PC-9 (cell line): Measurements from ENCODE around the gene LIN7B. TPM values are rescaled to one million over a fixed set of nuclear protein-coding genes. Genes with fewer than 3 reads are reported as not detected.
"Not testable (repeated sequence)": the region's sequence is repeated elsewhere in the genome, so short reads cannot be mapped to it uniquely, and the experiment has no call there.

Experiments
- BruUV-seq: library from RNA; stranded (reverse); fragments of 400-500 nt; replicated peaks from 2 replicates; lab custom pipeline; 2021; lab: Mats Ljungman, UMichigan
- CTCF ChIA-PET: fragments of 300-600 bp; sonication (Branson Sonifier 250); formaldehyde crosslinking; loops from one replicate; lab custom pipeline; 2022; ENCODE audit warnings: antibody characterized with exemption; lab: Charles Lee
- POLR2A ChIA-PET: fragments of 300-600 bp; sonication (Branson Sonifier 250); formaldehyde crosslinking; loops from one replicate; lab custom pipeline; 2022; ENCODE audit warnings: antibody characterized with exemption; ENCODE audit not compliant: unreplicated experiment; lab: Charles Lee
- DNase-seq, 2 experiments: peaks; one replicate each; pipeline versions ENCODE4 v3.0.0 to v3.0.0-alpha.2; 2015 to 2022; ENCODE audit warnings: mixed read lengths in 1 of 2
- H2AFZ ChIP-seq: fragments of 200-600 bp; sonication (generic); 2 replicates; pipeline ENCODE4 v1.8.1; 2017; ENCODE audit warnings: antibody characterized with exemption
- H3F3A ChIP-seq: fragments of 200-600 bp; sonication (generic); 2 replicates; pipeline ENCODE4 v1.8.1; 2017; ENCODE audit warnings: antibody characterized with exemption, mild to moderate bottlenecking, low read depth; ENCODE audit not compliant: insufficient read depth
- H3K27ac ChIP-seq: fragments of 200-600 bp; sonication (generic); 2 replicates; pipeline ENCODE4 v1.6.1; 2016; ENCODE audit warnings: mixed run types
- H3K27me3 ChIP-seq: fragments of 200-600 bp; sonication (generic); 2 replicates; pipeline ENCODE4 v1.6.1; 2016; ENCODE audit warnings: low read depth, mixed run types; ENCODE audit not compliant: insufficient read depth
- H3K36me3 ChIP-seq: fragments of 200-600 bp; sonication (generic); 2 replicates; pipeline ENCODE4 v1.6.1; 2016; ENCODE audit warnings: low read depth, mixed run types
- H3K4me1 ChIP-seq: fragments of 200-600 bp; sonication (generic); replicated peaks from 2 replicates; pipeline ENCODE4 v1.6.1; 2016; ENCODE audit warnings: mixed run types; ENCODE audit not compliant: insufficient read depth
- H3K4me2 ChIP-seq: fragments of 200-600 bp; sonication (generic); 2 replicates; pipeline ENCODE4 v1.6.1; 2017; ENCODE audit warnings: mixed run types
- H3K4me3 ChIP-seq: fragments of 200-600 bp; sonication (generic); 2 replicates; pipeline ENCODE4 v1.6.1; 2016; ENCODE audit warnings: mixed run types
- H3K79me2 ChIP-seq: fragments of 200-600 bp; sonication (generic); 2 replicates; pipeline ENCODE4 v1.6.1; 2017; ENCODE audit warnings: low read depth, mixed run types
- H3K9me2 ChIP-seq: fragments of 200-600 bp; sonication (generic); 2 replicates; pipeline ENCODE4 v1.8.1; 2017; ENCODE audit warnings: mild to moderate bottlenecking; ENCODE audit not compliant: insufficient read depth
- H3K9me3 ChIP-seq: fragments of 200-600 bp; sonication (generic); 2 replicates; pipeline ENCODE4 v1.8.1; 2016; ENCODE audit warnings: low read depth; ENCODE audit not compliant: insufficient read depth
- H4K20me1 ChIP-seq: fragments of 200-600 bp; sonication (generic); 2 replicates; pipeline ENCODE4 v1.8.1; 2017; ENCODE audit not compliant: insufficient read depth
- EZH2 ChIP-seq: fragments of 200-600 bp; sonication (generic); IDR thresholded peaks from 2 replicates; pipeline ENCODE4 v1.8.0; 2017; ENCODE audit warnings: antibody characterized with exemption, low read depth
- intact Hi-C: fragments of 100-400 bp; cut with micrococcal nuclease; formaldehyde crosslinking; loops from one replicate; pipeline ENCODE4 v1.10.0; 2022; ENCODE audit not compliant: unreplicated experiment
- total RNA-seq: library from RNA; stranded (reverse); gene quantifications from 2 replicates; pipeline ENCODE4 v1.2.3, GENCODE V29; 2021
- TF ChIP-seq, protein P1 (sequence below): fragments of 200-600 bp; sonication (generic); conservative IDR thresholded peaks from 2 replicates; pipeline ENCODE4 v1.6.1; 2017; ENCODE audit warnings: mixed run types, antibody characterized with exemption, mild to moderate bottlenecking, moderate library complexity

LIN7B gene
- total RNA-seq, 1 experiment from 2014 or later, result 7.0 TPM

DNA sequence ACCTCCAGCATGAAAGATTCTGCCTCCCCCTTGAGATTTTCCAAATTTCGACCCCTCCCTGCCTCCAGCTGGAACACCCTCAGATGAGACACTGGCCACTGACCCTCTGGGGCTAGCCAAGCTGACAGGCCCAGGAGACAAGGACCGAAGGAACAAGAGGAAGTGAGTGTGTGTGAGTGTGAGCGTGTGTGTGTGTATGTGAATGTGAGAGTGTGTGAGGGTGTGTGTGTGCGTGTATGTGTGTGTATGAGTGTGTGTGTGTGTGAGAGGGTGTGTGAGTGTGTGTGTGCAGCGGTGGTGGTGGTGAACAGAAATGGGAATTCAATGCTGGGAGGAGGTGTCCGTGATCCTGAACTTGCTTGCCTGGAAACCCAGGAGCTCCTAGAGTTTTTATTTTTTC is 27.2 kb downstream of the LIN7B start:
- intact Hi-C loops, result no loop called here
- no TSS peak for BruUV-seq
- CTCF ChIA-PET, result no interaction called here

DNA sequence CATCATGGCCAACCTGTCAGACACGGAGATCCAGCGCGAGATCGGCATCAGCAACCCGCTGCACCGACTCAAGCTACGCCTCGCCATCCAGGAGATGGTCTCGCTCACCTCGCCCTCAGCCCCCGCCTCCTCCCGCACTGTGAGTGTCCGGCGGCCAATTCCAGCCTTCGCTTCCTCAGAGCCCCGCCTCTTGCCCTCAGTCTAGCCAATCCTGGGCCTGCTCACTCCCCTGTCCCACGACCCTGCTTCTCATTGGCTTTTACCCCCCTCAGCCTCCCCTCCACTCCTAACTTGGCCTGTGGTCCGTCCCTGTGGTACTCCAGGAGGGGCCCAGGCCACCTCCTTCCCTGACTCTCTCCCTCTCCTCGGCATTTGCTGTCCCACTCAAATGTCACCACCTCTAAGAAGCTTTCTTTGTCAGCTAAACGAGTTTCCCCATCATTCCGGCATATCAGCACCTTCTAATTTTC is 28.7 kb downstream of the LIN7B start:
- Histone ChIP-seq H3K4me1 (no peaks in the 10 kb centered on the region), H3K36me3 (no peaks in the 10 kb centered on the region), H4K20me1 (no peaks in the 10 kb centered on the region), H3F3A (peaks cover 12% of the 10 kb centered on the region; the same call in 1 of the 2 replicates), H3K4me2 (peak overlapping the region; percentile 81), H3K27me3 (no peaks in the 10 kb centered on the region), H3K9me2 (no peaks in the 10 kb centered on the region), H2AFZ (peak overlapping the region; percentile 40; the same call in 1 of the 2 replicates), H3K9me3 (no peaks in the 10 kb centered on the region), H3K27ac (no peak overlapping the region), H3K4me3 (peak overlapping the region; percentile 46; the same call in 1 of the 2 replicates), H3K79me2 (no peaks in the 10 kb centered on the region)
- CTCF ChIA-PET, result no interaction called here
- intact Hi-C loops, result no loop called here
- peak; percentile 67 to 88 for DNase-seq
- TF ChIP-seq, protein P1, sequence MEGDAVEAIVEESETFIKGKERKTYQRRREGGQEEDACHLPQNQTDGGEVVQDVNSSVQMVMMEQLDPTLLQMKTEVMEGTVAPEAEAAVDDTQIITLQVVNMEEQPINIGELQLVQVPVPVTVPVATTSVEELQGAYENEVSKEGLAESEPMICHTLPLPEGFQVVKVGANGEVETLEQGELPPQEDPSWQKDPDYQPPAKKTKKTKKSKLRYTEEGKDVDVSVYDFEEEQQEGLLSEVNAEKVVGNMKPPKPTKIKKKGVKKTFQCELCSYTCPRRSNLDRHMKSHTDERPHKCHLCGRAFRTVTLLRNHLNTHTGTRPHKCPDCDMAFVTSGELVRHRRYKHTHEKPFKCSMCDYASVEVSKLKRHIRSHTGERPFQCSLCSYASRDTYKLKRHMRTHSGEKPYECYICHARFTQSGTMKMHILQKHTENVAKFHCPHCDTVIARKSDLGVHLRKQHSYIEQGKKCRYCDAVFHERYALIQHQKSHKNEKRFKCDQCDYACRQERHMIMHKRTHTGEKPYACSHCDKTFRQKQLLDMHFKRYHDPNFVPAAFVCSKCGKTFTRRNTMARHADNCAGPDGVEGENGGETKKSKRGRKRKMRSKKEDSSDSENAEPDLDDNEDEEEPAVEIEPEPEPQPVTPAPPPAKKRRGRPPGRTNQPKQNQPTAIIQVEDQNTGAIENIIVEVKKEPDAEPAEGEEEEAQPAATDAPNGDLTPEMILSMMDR, result no peak
- TF ChIP-seq EZH2, result no peak
- POLR2A ChIA-PET, result interaction anchor here (0.5 kb wide), 1 partner anchor 57 kb away, joined by 3 read pairs; no protein-coding TSS in a partner anchor
- BruUV-seq, result no TSS peak

More for the DNA sequence above, 27.2 kb downstream of the LIN7B start:
- Histone ChIP-seq H2AFZ (no peak overlapping the region), H3F3A (peaks cover 8% of the 10 kb centered on the region; the same call in 1 of the 2 replicates), H3K27ac (no peak overlapping the region), H3K4me3 (no peak overlapping the region), H3K36me3 (no peaks in the 10 kb centered on the region), H3K9me3 (no peaks in the 10 kb centered on the region), H3K4me2 (no peak overlapping the region), H3K9me2 (no peaks in the 10 kb centered on the region), H3K4me1 (no peaks in the 10 kb centered on the region), H4K20me1 (no peaks in the 10 kb centered on the region), H3K27me3 (no peaks in the 10 kb centered on the region), H3K79me2 (no peaks in the 10 kb centered on the region)
- DNase-seq, result no peak
- no peak for TF ChIP-seq EZH2
- TF ChIP-seq, protein P1, result no peak
- POLR2A ChIA-PET, result no interaction called here

DNA sequence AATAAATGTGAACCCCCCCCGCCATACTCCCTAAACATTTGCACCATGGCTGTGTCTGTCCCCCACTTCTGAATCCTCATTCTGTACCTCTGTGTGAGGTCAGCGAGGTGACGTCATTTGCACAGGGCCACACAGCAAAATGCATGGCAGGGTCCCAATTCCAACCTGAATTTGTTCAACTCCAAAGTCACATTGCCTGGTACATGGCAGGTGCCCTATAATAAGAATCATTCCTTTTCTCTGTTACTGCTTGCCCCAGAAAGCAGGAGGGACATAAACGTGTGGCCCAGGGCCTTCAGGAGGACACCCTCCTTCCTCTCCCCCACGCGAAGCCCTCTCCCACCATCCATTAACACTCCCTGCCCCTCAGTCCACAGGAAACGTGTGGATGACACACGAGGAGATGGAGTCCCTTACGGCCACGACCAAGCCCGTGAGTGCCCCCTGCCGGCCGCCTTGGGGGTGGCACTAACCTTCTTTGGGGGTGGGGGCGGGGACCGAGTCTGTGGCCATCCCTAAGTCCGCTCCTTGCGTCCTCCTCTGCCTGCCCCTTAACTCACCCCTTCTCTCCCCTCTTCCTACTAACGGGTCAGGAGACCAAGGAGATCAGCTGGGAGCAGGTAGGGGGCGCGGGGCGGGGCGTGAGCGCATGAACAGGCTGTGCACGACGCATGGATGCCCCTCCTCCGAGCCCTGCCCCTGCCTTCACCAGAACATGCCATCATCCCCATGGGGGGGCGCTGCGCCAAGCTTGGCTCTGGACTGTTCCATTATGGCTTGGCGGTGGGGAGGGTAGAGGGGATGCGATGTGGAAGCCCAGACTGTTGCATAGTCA is 31.6 kb downstream of the LIN7B start:
- peak in 1 of 2 experiments; percentile 49 for DNase-seq
- no TSS peak for BruUV-seq
- ChIA-PET POLR2A (no interaction called here), CTCF (no interaction called here)
- no peaks in the 10 kb centered on the region for H3K27me3 ChIP-seq
- no peak overlapping the region for H3K4me3 ChIP-seq
- no peaks in the 10 kb centered on the region for H3K36me3 ChIP-seq
- H2AFZ ChIP-seq, result no peak overlapping the region
- H3K4me2 ChIP-seq, result peak overlapping the region; percentile 52
- intact Hi-C loops, result no loop called here
- H3K27ac ChIP-seq, result no peak overlapping the region
- H3K9me3 ChIP-seq, result no peaks in the 10 kb centered on the region
- no peaks in the 10 kb centered on the region for H3K79me2 ChIP-seq
- no peaks in the 10 kb centered on the region for H4K20me1 ChIP-seq
- peaks cover 8% of the 10 kb centered on the region; the same call in 1 of the 2 replicates for H3K4me1 ChIP-seq
- peaks cover 10% of the 10 kb centered on the region; the same call in 1 of the 2 replicates for H3F3A ChIP-seq
- no peaks in the 10 kb centered on the region for H3K9me2 ChIP-seq
- TF ChIP-seq EZH2, result no peak
- TF ChIP-seq, protein P1, result peak; percentile 98

DNA sequence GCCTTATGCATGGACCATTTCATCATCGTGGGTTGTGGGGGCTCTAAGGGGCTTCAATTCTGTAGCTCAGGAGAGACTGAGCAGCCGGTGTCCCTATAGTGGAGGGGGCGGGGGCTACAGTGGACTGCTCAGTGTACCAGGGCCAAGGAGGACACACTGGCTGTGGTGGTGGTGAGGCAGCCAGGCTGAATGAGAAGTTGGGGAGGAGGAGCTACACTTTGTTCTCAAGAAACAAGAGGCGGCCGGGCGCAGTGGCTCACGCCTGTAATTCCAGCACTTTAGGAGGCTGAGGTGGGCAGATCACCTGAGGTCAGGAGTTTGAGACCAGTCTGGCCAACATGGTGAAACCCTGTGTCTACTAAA is 32.2 kb downstream of the LIN7B start:
- DNase-seq, H3K4me2 ChIP-seq, H3K36me3 ChIP-seq, H3K4me3 ChIP-seq, H3K27ac ChIP-seq, H3K79me2 ChIP-seq, BruUV-seq, H3K9me2 ChIP-seq, H4K20me1 ChIP-seq, H3K9me3 ChIP-seq, H3K27me3 ChIP-seq, H2AFZ ChIP-seq, intact Hi-C loops: not testable (repeated sequence)
- peaks cover 16% of the 10 kb centered on the region; the same call in 1 of the 2 replicates for H3F3A ChIP-seq
- ChIA-PET POLR2A (interaction anchor here (0.7 kb wide), 1 partner anchor 154 kb away, joined by 7 read pairs; no protein-coding TSS in a partner anchor), CTCF (interaction anchor here (0.6 kb wide), 1 partner anchor 19 kb away, joined by 4 read pairs; no protein-coding TSS in a partner anchor)
- peaks cover 14% of the 10 kb centered on the region; the same call in 1 of the 2 replicates for H3K4me1 ChIP-seq
